Measurements from ENCODE around the gene DDX19B.

GRCh38 chr16:70301121-70301520, 2.1 kb downstream of the DDX19B start:
- TF ChIP-seq ZNF585B (tag by site-specific recombination; IDR thresholded peaks at IDR 0.05) (no peak), PBX3 (CRISPR knock-in tag; IDR thresholded peaks at IDR 0.05) (no peak), ZNF274 (IDR thresholded peaks at IDR 0.05; ENCODE audit: low read length) (no peak), ZNF274 (tag by site-specific recombination; IDR thresholded peaks at IDR 0.05; ENCODE audit: borderline replicate concordance) (no peak), ATF2 (tag by site-specific recombination; IDR thresholded peaks at IDR 0.05; ENCODE audit: low read depth) (no peak), ZNF175 (tag by site-specific recombination; IDR thresholded peaks at IDR 0.05) (no peak), ZNF629 (tag by site-specific recombination; IDR thresholded peaks at IDR 0.05) (no peak), ZNF18 (tag by site-specific recombination; IDR thresholded peaks at IDR 0.05) (no peak), SETDB1 (IDR thresholded peaks at IDR 0.05; ENCODE audit: insufficient read length, low read length) (peak; percentile 19), ZSCAN23 (tag by site-specific recombination; IDR thresholded peaks at IDR 0.05) (no peak), CTCF (tag by site-specific recombination; IDR thresholded peaks at IDR 0.05) (no peak), ZNF239 (tag by site-specific recombination; IDR thresholded peaks at IDR 0.05) (no peak), ZNF184 (tag by site-specific recombination; IDR thresholded peaks at IDR 0.05) (no peak), PRDM1 (tag by site-specific recombination; IDR thresholded peaks at IDR 0.05) (no peak)

All from HEK293 (cell line).